Measurements from ENCODE around the gene NUCB1. TPM values are rescaled to one million over a fixed set of nuclear protein-coding genes. Genes with fewer than 3 reads are reported as not detected.

Gene NUCB1
- total and polyA plus RNA-seq, 9 of the 15 experiments (the other 6 are each of a cell fraction or from before 2014, with no cell fraction given) = 3.1 to 153 (median 71.7) TPM

GRCh38 chr19:48878196-48879024 lies 21.7 kb upstream of the NUCB1 start (continued):
- TF ChIP-seq AFF1 (IDR thresholded peaks at IDR 0.05; ENCODE audit: low read depth in 1 of 2, partially characterized antibody in 2 of 2) (peak; percentile 23 to 95), HINFP (tag; conservative IDR thresholded peaks at IDR 0.05; ENCODE audit: low read depth) (peak; percentile 29; the same call in 1 of the 2 replicates), MXI1 (IDR thresholded peaks at IDR 0.05; ENCODE audit: low read depth, low read length) (peak; percentile 38; the same call in 1 of the 2 replicates), MAFF (IDR thresholded peaks at IDR 0.05; ENCODE audit: low read length) (peak; percentile 25; the same call in 1 of the 2 replicates), MEF2D (tag; conservative IDR thresholded peaks at IDR 0.05; ENCODE audit: low read depth) (peak; percentile 95), NFATC3 (IDR thresholded peaks at IDR 0.05) (peak; percentile 89), HDAC1 (IDR thresholded peaks at IDR 0.05) (peak; percentile 90 to 95; a peak in 3 of 4 replicates), MNT (conservative IDR thresholded peaks at IDR 0.05) (peak; percentile 77 to 87), LEF1 (IDR thresholded peaks at IDR 0.05) (peak; percentile 96), ZNF584 (CRISPR knock-in tag; IDR thresholded peaks at IDR 0.05; ENCODE audit: low read depth) (peak; percentile 77), ZZZ3 (IDR thresholded peaks at IDR 0.05) (no peak), IRF1 (CRISPR knock-in tag; IDR thresholded peaks at IDR 0.05; ENCODE audit: borderline replicate concordance) (no peak), MAX (CRISPR knock-in tag; IDR thresholded peaks at IDR 0.05) (peak; percentile 70), SRSF3 (IDR thresholded peaks at IDR 0.05; ENCODE audit: insufficient read depth, low read length) (no peak), ZNF133 (CRISPR knock-in tag; IDR thresholded peaks at IDR 0.05) (no peak), RBBP5 (IDR thresholded peaks at IDR 0.05; ENCODE audit: borderline replicate concordance, insufficient read depth, low read length, poor library complexity, severe bottlenecking) (no peak)
